Lung (tissue), 12 donors: ENCODE data around the gene UBE2H. TPM values are rescaled to one million over a fixed set of nuclear protein-coding genes. Genes with fewer than 3 reads are reported as not detected.
A peak's percentile ranks its signal among the peaks of the same experiment; 100 is the strongest.

Experiments
- ATAC-seq: fragments of 200-7000 bp; cut with Tn5 transposase; one replicate; pipeline ENCODE4 v1.9.1; 2020; ENCODE audit warnings: moderate number of reproducible peaks; ENCODE audit not compliant: insufficient read depth, low FRiP score
- DNase-seq, 3 donors: peaks; one replicate each; pipeline ENCODE4 v3.0.0-alpha.2; 2013 to 2017
- H3K27ac ChIP-seq, 2 donors: one replicate each; pipeline ENCODE4 v1.5.1; 2013; ENCODE audit warnings: mild to moderate bottlenecking in 2 of 2, moderate library complexity in 2 of 2, control low read depth in 1 of 2, inconsistent platforms in 1 of 2, low read depth in 1 of 2, low read length in 1 of 2
- H3K27me3 ChIP-seq, 3 donors: one replicate each; pipeline ENCODE4 v1.5.1; 2013; ENCODE audit warnings: low read length in 2 of 3; ENCODE audit not compliant: control insufficient read depth in 3 of 3, insufficient read depth in 3 of 3
- H3K36me3 ChIP-seq, 4 donors: one replicate each; pipeline ENCODE4 v1.5.1; 2013; ENCODE audit warnings: low read length in 4 of 4, mild to moderate bottlenecking in 1 of 4, moderate library complexity in 1 of 4; ENCODE audit not compliant: control insufficient read depth in 4 of 4, insufficient read depth in 4 of 4
- H3K4me1 ChIP-seq, 5 donors: one replicate each; pipeline ENCODE4 v1.5.1; 2013; ENCODE audit warnings: low read length in 5 of 5, mild to moderate bottlenecking in 2 of 5, moderate library complexity in 1 of 5; ENCODE audit not compliant: control insufficient read depth in 5 of 5, insufficient read depth in 5 of 5
- H3K4me3 ChIP-seq: one replicate; pipeline ENCODE4 v1.5.1; 2013; ENCODE audit warnings: mild to moderate bottlenecking, control low read depth, moderate library complexity
- H3K9ac ChIP-seq, 2 donors: one replicate each; pipeline ENCODE4 v1.5.1; 2013; ENCODE audit warnings: low read length in 2 of 2, control low read depth in 1 of 2; ENCODE audit not compliant: insufficient read depth in 1 of 2
- H3K9me3 ChIP-seq, 4 donors: one replicate each; pipeline ENCODE4 v1.5.1; 2013; ENCODE audit warnings: low read length in 3 of 4, mild to moderate bottlenecking in 1 of 4, moderate library complexity in 1 of 4; ENCODE audit not compliant: control insufficient read depth in 4 of 4, insufficient read depth in 3 of 4
- WGBS, 2 donors: extraction: QIAGEN DNeasy Blood & Tissue Kit; methylation state at CpG; one replicate each; pipeline ENCODE4 v1.1.7; 2013; 5-methylcytosine and 5-hydroxymethylcytosine counted together
- polyA plus RNA-seq, 2 donors: library from polyadenylated mRNA; stranded (reverse); fragments of 200-250 nt; gene quantifications; one replicate each; pipeline ENCODE4 v1.2.1, GENCODE V29; 2013
- total RNA-seq, 2 donors: library from RNA; depleted of rRNA in 1 of 2; stranded (reverse); fragments of >200 nt in 1 of 2; gene quantifications; one replicate each; pipeline ENCODE4 v1.2.1, GENCODE V29; 2014 to 2021
- TF ChIP-seq, protein P1 (sequence below): IDR thresholded peaks from 2 replicates; pipeline ENCODE4 v1.5.1; 2012; ENCODE audit warnings: mild to moderate bottlenecking; ENCODE audit errors: control extremely low read depth, extremely low read depth
- donor health status: control.
- donor health status: control.
- donor health status: Bipolar disorder and iron deficiency.
- donor health status: healthy.
- donor health status: DM: yes; HTN: yes; CAD: no.

Gene UBE2H
- total and polyA plus RNA-seq, 4 donors, result 23.0 to 102 (median 49.7) TPM

GRCh38 chr7:129949292-129950133, 3.2 kb downstream of the UBE2H start:
- peak; percentile 46 to 79 (median 62) for DNase-seq
- Histone ChIP-seq H3K4me1 (peaks cover 3 to 41% (median 8%) of the 10 kb centered on the region in 5 donors), H3K27ac (peak overlapping the region; percentile 92 to 98), H3K9me3 (no peaks in the 10 kb centered on the region), H3K9ac (peak overlapping the region; percentile 41 to 93), H3K27me3 (no peaks in the 10 kb centered on the region), H3K36me3 (peaks cover 0 to 6% (median under 1%) of the 10 kb centered on the region in 4 donors), H3K4me3 (no peak overlapping the region)
- TF ChIP-seq, protein P1, sequence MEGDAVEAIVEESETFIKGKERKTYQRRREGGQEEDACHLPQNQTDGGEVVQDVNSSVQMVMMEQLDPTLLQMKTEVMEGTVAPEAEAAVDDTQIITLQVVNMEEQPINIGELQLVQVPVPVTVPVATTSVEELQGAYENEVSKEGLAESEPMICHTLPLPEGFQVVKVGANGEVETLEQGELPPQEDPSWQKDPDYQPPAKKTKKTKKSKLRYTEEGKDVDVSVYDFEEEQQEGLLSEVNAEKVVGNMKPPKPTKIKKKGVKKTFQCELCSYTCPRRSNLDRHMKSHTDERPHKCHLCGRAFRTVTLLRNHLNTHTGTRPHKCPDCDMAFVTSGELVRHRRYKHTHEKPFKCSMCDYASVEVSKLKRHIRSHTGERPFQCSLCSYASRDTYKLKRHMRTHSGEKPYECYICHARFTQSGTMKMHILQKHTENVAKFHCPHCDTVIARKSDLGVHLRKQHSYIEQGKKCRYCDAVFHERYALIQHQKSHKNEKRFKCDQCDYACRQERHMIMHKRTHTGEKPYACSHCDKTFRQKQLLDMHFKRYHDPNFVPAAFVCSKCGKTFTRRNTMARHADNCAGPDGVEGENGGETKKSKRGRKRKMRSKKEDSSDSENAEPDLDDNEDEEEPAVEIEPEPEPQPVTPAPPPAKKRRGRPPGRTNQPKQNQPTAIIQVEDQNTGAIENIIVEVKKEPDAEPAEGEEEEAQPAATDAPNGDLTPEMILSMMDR, result no peak
- ATAC-seq, result peak; percentile 19
- WGBS, 2 donors, result 13 to 19% methylated on average over 10 of the region's 10 CpGs

DNA sequence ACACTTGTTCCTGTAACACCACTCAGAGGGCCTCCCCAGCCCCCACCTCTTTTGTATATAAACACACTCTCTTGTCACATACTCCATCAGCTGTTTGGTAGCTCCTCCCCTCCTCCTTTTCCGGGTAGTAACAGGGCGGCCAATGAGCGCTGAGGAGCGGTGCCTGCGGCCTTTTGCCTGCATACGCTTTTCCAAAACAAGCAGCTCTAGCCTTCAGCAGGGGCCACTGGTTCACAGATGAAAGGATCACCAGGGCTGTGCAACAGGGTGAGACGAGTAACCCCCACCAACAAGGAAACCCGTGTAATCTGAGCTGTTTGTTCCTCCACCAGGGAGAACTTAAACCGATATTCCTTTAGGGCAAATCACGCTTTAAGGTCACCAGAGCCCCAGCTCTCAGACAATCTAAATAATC, 3.9 kb downstream of the UBE2H start:
- Histone ChIP-seq H3K9me3 (no peaks in the 10 kb centered on the region), H3K4me3 (no peak overlapping the region), H3K9ac (peak overlapping the region; percentile 14 to 93), H3K27ac (peak overlapping the region; percentile 92 to 98), H3K4me1 (peaks cover 3 to 41% (median 8%) of the 10 kb centered on the region in 5 donors), H3K36me3 (peaks cover 0 to 6% (median under 1%) of the 10 kb centered on the region in 4 donors), H3K27me3 (no peaks in the 10 kb centered on the region)
- TF ChIP-seq, protein P1, result no peak
- peak; percentile 95 to 97 (median 97) for DNase-seq
- peak; percentile 53 for ATAC-seq
- 1 to 3% methylated on average over 10 of the region's 10 CpGs for WGBS, 2 donors

- H3K4me3 ChIP-seq, result no peak overlapping the region
- H3K27me3 ChIP-seq, result no peaks in the 10 kb centered on the region
- peak overlapping the region; percentile 63 to 98 for H3K27ac ChIP-seq
- WGBS, 2 donors, result 68 to 83% methylated on average over 5 of the region's 5 CpGs
- peaks cover 0 to 8% (median under 1%) of the 10 kb centered on the region in 4 donors for H3K36me3 ChIP-seq
- H3K9ac ChIP-seq, result peak overlapping the region in 1 of 2 donors; percentile 23
- ATAC-seq, result no peak
- peaks cover 3 to 41% (median 8%) of the 10 kb centered on the region in 5 donors for H3K4me1 ChIP-seq
- no peaks in the 10 kb centered on the region for H3K9me3 ChIP-seq
- TF ChIP-seq, protein P1, result no peak
- peak in 1 of 3 donors; percentile 9 for DNase-seq
Measured at GRCh38 chr7:129948338-129948737, 4.4 kb downstream of the UBE2H start.
